Smooth muscle cell (in vitro differentiated cells): ENCODE results near the gene JAML. TPM values are rescaled to one million over a fixed set of nuclear protein-coding genes. Genes with fewer than 3 reads are reported as not detected.
A peak's percentile ranks its signal among the peaks of the same experiment; 100 is the strongest.

Experiments
- DNase-seq: peaks from one replicate; lab custom pipeline; 2025; ENCODE audit not compliant: unreplicated experiment; lab: John Stamatoyannopoulos, UW
- H2AFZ ChIP-seq: fragments of 200-600 bp; sonication (generic); 2 replicates; pipeline ENCODE4 v1.6.0; 2016; ENCODE audit warnings: antibody characterized with exemption, low read depth, mild to moderate bottlenecking
- H3F3A ChIP-seq: fragments of 200-600 bp; sonication (generic); 2 replicates; pipeline ENCODE4 v1.6.0; 2017; ENCODE audit warnings: antibody characterized with exemption, low read depth
- H3K27ac ChIP-seq: fragments of 200-600 bp; sonication (generic); 2 replicates; pipeline ENCODE4 v1.5.1; 2016; ENCODE audit warnings: low read depth, mild to moderate bottlenecking
- H3K27me3 ChIP-seq: fragments of 200-600 bp; sonication (generic); 2 replicates; pipeline ENCODE4 v1.6.1; 2016; ENCODE audit warnings: low read depth, mild to moderate bottlenecking
- H3K36me3 ChIP-seq: fragments of 200-600 bp; sonication (generic); 2 replicates; pipeline ENCODE4 v1.5.1; 2016; ENCODE audit warnings: low read depth
- H3K4me1 ChIP-seq: fragments of 200-600 bp; sonication (generic); 2 replicates; pipeline ENCODE4 v1.5.1; 2016; ENCODE audit warnings: low read depth
- H3K4me2 ChIP-seq: fragments of 200-600 bp; sonication (generic); 2 replicates; pipeline ENCODE4 v1.6.0; 2016; ENCODE audit warnings: mild to moderate bottlenecking
- H3K4me3 ChIP-seq: fragments of 200-600 bp; sonication (generic); 2 replicates; pipeline ENCODE4 v1.5.1; 2016; ENCODE audit warnings: mild to moderate bottlenecking
- H3K79me2 ChIP-seq: fragments of 200-600 bp; sonication (generic); 2 replicates; pipeline ENCODE4 v1.6.0; 2016; ENCODE audit warnings: low read depth, mild to moderate bottlenecking
- H3K9ac ChIP-seq: fragments of 200-600 bp; sonication (generic); 2 replicates; pipeline ENCODE4 v1.6.0; 2016; ENCODE audit warnings: low read depth
- H3K9me3 ChIP-seq: fragments of 200-600 bp; sonication (generic); replicated peaks from 2 replicates; pipeline ENCODE4 v1.5.1; 2016; ENCODE audit warnings: low read depth
- H4K20me1 ChIP-seq: fragments of 200-600 bp; sonication (generic); 2 replicates; pipeline ENCODE4 v1.6.0; 2016; ENCODE audit warnings: low read depth
- WGBS: methylation state at CpG from one replicate; pipeline ENCODE4 v1.1.7; 2016; ENCODE audit warnings: low lambda C conversion rate; 5-methylcytosine and 5-hydroxymethylcytosine counted together
- polyA plus RNA-seq: library from polyadenylated mRNA; unstranded; fragments of >200 nt; fragmentation: Nextera tagmentation; extraction: Ambion mirVana; gene quantifications from 2 replicates; pipeline ENCODE4 v1.2.1, GENCODE V29; 2016
- small RNA-seq: library from RNA; depleted of rRNA; stranded (forward); fragments of <200 nt; gene quantifications from one replicate; pipeline ENCODE3, GENCODE V24; 2014
- total RNA-seq: library from RNA; depleted of rRNA; stranded (reverse); fragments of >200 nt; gene quantifications from 2 replicates; pipeline ENCODE4 v1.2.3, GENCODE V29; 2014
- TF ChIP-seq, protein P1 (sequence below): fragments of 200-600 bp; sonication (generic); IDR thresholded peaks from 2 replicates; pipeline ENCODE4 v1.5.1; 2017; ENCODE audit warnings: borderline replicate concordance, mild to moderate bottlenecking, antibody characterized with exemption; ENCODE audit not compliant: insufficient read depth, poor library complexity, severe bottlenecking

The JAML gene
- total and polyA plus RNA-seq, 2 experiments from 2014 or later, result not detected

DNA sequence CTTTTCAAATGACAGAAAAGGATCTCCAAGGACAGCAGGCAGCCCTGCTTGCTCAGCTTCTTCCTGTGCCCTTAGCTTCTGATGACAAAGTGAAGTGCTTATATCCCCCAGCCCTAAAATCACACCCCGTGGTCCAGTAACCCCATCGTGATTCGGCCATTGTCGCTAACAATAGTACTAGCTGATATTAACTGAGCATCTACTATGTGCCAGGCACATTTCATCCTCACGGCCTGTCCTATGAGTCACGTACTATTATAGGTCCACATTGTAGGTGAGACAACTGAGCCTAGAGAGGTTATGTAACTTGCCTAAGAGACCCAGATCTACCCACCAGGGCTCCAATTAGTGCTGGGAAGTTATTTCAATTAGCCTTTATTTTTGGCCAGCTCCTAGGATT lies 78.3 kb downstream of the JAML start:
- Histone ChIP-seq H3K9ac (no peak overlapping the region), H3F3A (no peaks in the 10 kb centered on the region), H3K79me2 (no peaks in the 10 kb centered on the region), H3K4me3 (no peak overlapping the region), H3K4me1 (no peaks in the 10 kb centered on the region), H3K9me3 (no peaks in the 10 kb centered on the region), H3K36me3 (no peaks in the 10 kb centered on the region), H3K27ac (no peak overlapping the region), H3K27me3 (peaks cover 57% of the 10 kb centered on the region), H3K4me2 (no peak overlapping the region), H4K20me1 (no peaks in the 10 kb centered on the region), H2AFZ (no peak overlapping the region)
- 85% methylated on average over 6 of the region's 6 CpGs for WGBS
- DNase-seq, result no peak
- TF ChIP-seq, protein P1, sequence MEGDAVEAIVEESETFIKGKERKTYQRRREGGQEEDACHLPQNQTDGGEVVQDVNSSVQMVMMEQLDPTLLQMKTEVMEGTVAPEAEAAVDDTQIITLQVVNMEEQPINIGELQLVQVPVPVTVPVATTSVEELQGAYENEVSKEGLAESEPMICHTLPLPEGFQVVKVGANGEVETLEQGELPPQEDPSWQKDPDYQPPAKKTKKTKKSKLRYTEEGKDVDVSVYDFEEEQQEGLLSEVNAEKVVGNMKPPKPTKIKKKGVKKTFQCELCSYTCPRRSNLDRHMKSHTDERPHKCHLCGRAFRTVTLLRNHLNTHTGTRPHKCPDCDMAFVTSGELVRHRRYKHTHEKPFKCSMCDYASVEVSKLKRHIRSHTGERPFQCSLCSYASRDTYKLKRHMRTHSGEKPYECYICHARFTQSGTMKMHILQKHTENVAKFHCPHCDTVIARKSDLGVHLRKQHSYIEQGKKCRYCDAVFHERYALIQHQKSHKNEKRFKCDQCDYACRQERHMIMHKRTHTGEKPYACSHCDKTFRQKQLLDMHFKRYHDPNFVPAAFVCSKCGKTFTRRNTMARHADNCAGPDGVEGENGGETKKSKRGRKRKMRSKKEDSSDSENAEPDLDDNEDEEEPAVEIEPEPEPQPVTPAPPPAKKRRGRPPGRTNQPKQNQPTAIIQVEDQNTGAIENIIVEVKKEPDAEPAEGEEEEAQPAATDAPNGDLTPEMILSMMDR, result no peak

- peak; percentile 43 for DNase-seq
- WGBS, result 2% methylated on average over 50 of the region's 78 CpGs
- Histone ChIP-seq H3K9me3 (no peaks in the 10 kb centered on the region), H3K79me2 (no peaks in the 10 kb centered on the region), H3K4me3 (peak overlapping the region; percentile 56), H2AFZ (peak overlapping the region; percentile 84), H3K36me3 (no peaks in the 10 kb centered on the region), H3K4me2 (peak overlapping the region; percentile 86), H3K4me1 (no peaks in the 10 kb centered on the region), H3K9ac (no peak overlapping the region), H3K27me3 (peaks cover 57% of the 10 kb centered on the region), H4K20me1 (no peaks in the 10 kb centered on the region), H3K27ac (no peak overlapping the region), H3F3A (no peaks in the 10 kb centered on the region)
- TF ChIP-seq, protein P1, result peak; percentile 92
These were observed 79.3 kb downstream of the JAML start for GRCh38 chr11:118145285-118146227.

- H3K9me3 ChIP-seq, result no peaks in the 10 kb centered on the region
- peaks cover 52% of the 10 kb centered on the region for H3K27me3 ChIP-seq
- no peak overlapping the region for H3K4me2 ChIP-seq
- no peak overlapping the region for H3K4me3 ChIP-seq
- 75% methylated on average over 20 of the region's 20 CpGs for WGBS
- no peak overlapping the region for H2AFZ ChIP-seq
- no peak for DNase-seq
- no peak overlapping the region for H3K27ac ChIP-seq
- no peaks in the 10 kb centered on the region for H4K20me1 ChIP-seq
- no peaks in the 10 kb centered on the region for H3K36me3 ChIP-seq
- H3K79me2 ChIP-seq, result no peaks in the 10 kb centered on the region
- TF ChIP-seq, protein P1, result no peak
- H3K9ac ChIP-seq, result no peak overlapping the region
- no peaks in the 10 kb centered on the region for H3F3A ChIP-seq
- no peaks in the 10 kb centered on the region for H3K4me1 ChIP-seq
These were observed 80.2 kb downstream of the JAML start for GRCh38 chr11:118144301-118145268.

Small RNAs within 50 kb of the gene (small RNA-seq; reads per million reads assigned to genes)
- gene HSPE1P18, result not detected

Other genes starting within 250 kb of the JAML start
- 0.09 and 0.18 TPM in 2 replicates for gene IL10RA, start 238.6 kb downstream of the JAML start, total RNA-seq
- gene IL10RA, start 238.6 kb downstream of the JAML start, polyA plus RNA-seq, result 0.07 and 0.27 TPM in 2 replicates
- gene TMPRSS4, start 147.9 kb downstream of the JAML start, total RNA-seq, result 7.4 TPM in 1 of 2 replicates, not detected in the other
- not detected in 2 replicates for gene TMPRSS4, start 147.9 kb downstream of the JAML start, polyA plus RNA-seq
- not detected in 2 replicates for gene SMIM35, start 138.0 kb downstream of the JAML start, total RNA-seq
- gene SMIM35, start 138.0 kb downstream of the JAML start, polyA plus RNA-seq, result not detected in 2 replicates
- gene SCN4B, start 72.2 kb downstream of the JAML start, total RNA-seq, result not detected in 2 replicates
- gene SCN4B, start 72.2 kb downstream of the JAML start, polyA plus RNA-seq, result not detected in 2 replicates
- gene SCN2B, start 48.4 kb downstream of the JAML start, total RNA-seq, result 0.13 and 0.40 TPM in 2 replicates
- gene SCN2B, start 48.4 kb downstream of the JAML start, polyA plus RNA-seq, result 0.22 and 0.31 TPM in 2 replicates
- gene MPZL3, start 27.4 kb upstream of the JAML start, total RNA-seq, result 7.7 and 9.0 TPM in 2 replicates
- gene MPZL3, start 27.4 kb upstream of the JAML start, polyA plus RNA-seq, result 1.7 and 5.4 TPM in 2 replicates
- gene MPZL2, start 39.3 kb upstream of the JAML start, total RNA-seq, result 40.0 and 53.9 TPM in 2 replicates
- 5.5 and 21.6 TPM in 2 replicates for gene MPZL2, start 39.3 kb upstream of the JAML start, polyA plus RNA-seq
- gene CD3E, start 79.7 kb upstream of the JAML start, total RNA-seq, result not detected in 2 replicates
- gene CD3E, start 79.7 kb upstream of the JAML start, polyA plus RNA-seq, result not detected in 2 replicates
- not detected in 2 replicates for gene CD3D, start 117.7 kb upstream of the JAML start, total RNA-seq
- not detected in 2 replicates for gene CD3D, start 117.7 kb upstream of the JAML start, polyA plus RNA-seq
- not detected in 2 replicates for gene CD3G, start 119.3 kb upstream of the JAML start, total RNA-seq
- not detected in 2 replicates for gene CD3G, start 119.3 kb upstream of the JAML start, polyA plus RNA-seq
- gene UBE4A, start 134.6 kb upstream of the JAML start, total RNA-seq, result 52.4 and 62.1 TPM in 2 replicates
- gene UBE4A, start 134.6 kb upstream of the JAML start, polyA plus RNA-seq, result 17.3 and 17.6 TPM in 2 replicates
- 59.2 and 80.5 TPM in 2 replicates for gene ATP5MG, start 176.6 kb upstream of the JAML start, total RNA-seq
- gene ATP5MG, start 176.6 kb upstream of the JAML start, polyA plus RNA-seq, result 428 and 479 TPM in 2 replicates
- 26.6 and 27.8 TPM in 2 replicates for gene KMT2A, start 211.5 kb upstream of the JAML start, total RNA-seq
- gene KMT2A, start 211.5 kb upstream of the JAML start, polyA plus RNA-seq, result 15.5 and 19.6 TPM in 2 replicates